ENCODE data around the gene ST3GAL4. TPM values are rescaled to one million over a fixed set of nuclear protein-coding genes. Genes with fewer than 3 reads are reported as not detected.
A peak's percentile ranks its signal among the peaks of the same experiment; 100 is the strongest.
"Not testable (repeated sequence)": the region's sequence is repeated elsewhere in the genome, so short reads cannot be mapped to it uniquely, and the experiment has no call there.

The ST3GAL4 gene
- total and polyA plus RNA-seq, 4 donors = 25.4 to 36.3 (median 28.2) TPM

DNA sequence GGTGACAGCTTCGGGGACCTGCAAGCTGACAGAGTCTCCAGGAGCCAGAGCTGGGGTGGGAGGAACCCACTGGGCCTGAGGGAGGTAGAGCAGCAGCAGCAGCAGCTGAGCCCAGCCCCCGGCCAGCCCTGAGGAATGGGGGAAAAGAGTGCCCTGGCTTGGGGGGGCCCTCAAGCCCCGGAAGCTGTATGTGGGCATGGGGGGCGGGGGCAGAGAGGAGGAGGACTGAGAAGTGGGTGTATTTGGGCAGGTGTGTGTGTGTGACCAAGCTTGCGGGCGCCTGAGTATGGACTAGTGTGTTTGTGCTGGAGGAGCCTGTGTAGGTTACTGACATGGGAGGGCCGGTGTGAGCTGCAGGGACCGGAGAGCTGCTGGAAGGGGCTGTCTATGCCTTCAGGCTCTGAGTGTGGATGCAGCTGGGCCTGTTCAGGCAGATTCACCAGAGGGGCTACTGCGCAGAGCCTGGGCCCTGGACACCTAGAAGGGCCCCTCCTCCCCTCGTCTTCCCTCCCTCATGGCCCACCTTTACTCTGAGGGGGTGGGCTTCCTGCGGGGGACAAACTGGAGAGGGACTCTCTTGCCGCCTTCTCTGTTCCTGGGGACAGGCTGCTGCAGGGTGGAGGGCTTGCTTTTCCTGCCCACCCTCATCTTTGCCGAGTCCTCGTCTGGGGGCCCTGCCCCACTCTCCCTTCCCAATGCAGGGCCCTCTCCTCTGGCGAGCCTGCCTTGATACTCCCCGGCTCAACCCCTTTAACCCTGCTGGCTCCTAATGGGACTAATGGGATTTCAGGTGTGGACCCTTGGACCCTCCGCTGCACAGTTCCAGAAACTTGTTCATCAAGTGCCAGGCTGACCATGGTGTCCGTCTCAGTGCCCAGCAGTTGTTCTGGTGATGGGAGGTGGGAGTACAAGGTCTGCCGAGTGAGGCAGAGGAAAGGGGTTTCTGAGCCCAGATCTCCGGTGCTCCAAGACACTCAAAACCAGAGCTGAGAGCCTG lies 28.2 kb downstream of the ST3GAL4 start:
- H3K4me3 ChIP-seq (ENCODE audit: low read length in 2 of 2) = no peak overlapping the region
- no peak overlapping the region for H3K27ac ChIP-seq (ENCODE audit: low read depth in 1 of 2, low read length in 2 of 2)
- no peaks in the 10 kb centered on the region for H3K36me3 ChIP-seq (ENCODE audit: control insufficient read depth in 1 of 2, insufficient read depth in 2 of 2, low read length in 1 of 2)
- WGBS, 2 donors = 84 to 86% methylated on average over 20 of the region's 20 CpGs
- ATAC-seq (ENCODE audit: low FRiP score) = no peak
- no peaks in the 10 kb centered on the region for H3K27me3 ChIP-seq (ENCODE audit: control insufficient read depth in 1 of 2, insufficient read depth in 2 of 2, low read length in 1 of 2)
- intact Hi-C loops (cut with DNase I) = no loop called here
- DNase-seq = peak; percentile 44 to 66
- H3K9me3 ChIP-seq (ENCODE audit: control insufficient read depth, low read length) = no peaks in the 10 kb centered on the region
- no peaks in the 10 kb centered on the region for H3K4me1 ChIP-seq (ENCODE audit: control insufficient read depth in 1 of 2, insufficient read depth in 2 of 2, low read length in 2 of 2)

DNA sequence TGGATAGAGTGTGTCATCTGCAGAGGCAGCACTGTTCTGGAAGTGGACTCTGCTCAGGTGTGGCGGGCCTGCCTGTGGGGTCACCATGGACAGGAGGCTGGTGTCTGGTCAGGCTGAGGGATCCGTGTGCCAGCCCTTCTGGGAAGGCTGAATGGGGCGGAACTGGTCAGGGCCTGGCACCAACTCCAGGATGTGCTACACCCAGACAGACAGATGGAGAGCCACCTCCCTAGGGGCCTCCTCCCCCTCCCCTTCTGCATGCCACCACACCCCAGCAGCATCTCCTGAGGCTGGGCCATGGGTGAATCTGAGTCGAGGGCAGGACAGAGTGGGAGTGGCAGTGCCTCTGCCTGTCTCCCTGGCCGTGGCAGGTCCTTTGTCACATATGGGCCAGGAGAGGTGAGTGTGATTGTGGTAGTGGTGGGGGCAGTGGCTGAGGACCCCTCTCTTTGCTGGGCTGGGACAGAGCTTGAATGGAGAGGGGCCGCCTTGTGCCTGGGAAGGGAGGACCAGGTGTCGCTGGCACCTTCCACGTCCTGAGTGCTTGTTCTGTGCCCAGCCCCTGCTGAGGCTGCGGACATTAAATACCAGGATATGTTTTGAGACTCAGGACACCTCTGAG lies 29.1 kb downstream of the ST3GAL4 start:
- intact Hi-C loops (cut with DNase I) = no loop called here
- Histone ChIP-seq H3K27ac (ENCODE audit: low read depth in 1 of 2, low read length in 2 of 2) (no peak overlapping the region), H3K9me3 (ENCODE audit: control insufficient read depth, low read length) (no peaks in the 10 kb centered on the region), H3K27me3 (ENCODE audit: control insufficient read depth in 1 of 2, insufficient read depth in 2 of 2, low read length in 1 of 2) (no peaks in the 10 kb centered on the region), H3K4me1 (ENCODE audit: control insufficient read depth in 1 of 2, insufficient read depth in 2 of 2, low read length in 2 of 2) (no peaks in the 10 kb centered on the region), H3K4me3 (ENCODE audit: low read length in 2 of 2) (no peak overlapping the region), H3K36me3 (ENCODE audit: control insufficient read depth in 1 of 2, insufficient read depth in 2 of 2, low read length in 1 of 2) (no peaks in the 10 kb centered on the region)
- WGBS, 2 donors = 91% methylated on average over 9 of the region's 9 CpGs
- ATAC-seq (ENCODE audit: low FRiP score) (no peak), DNase-seq (peak; percentile 34 to 37)

DNA sequence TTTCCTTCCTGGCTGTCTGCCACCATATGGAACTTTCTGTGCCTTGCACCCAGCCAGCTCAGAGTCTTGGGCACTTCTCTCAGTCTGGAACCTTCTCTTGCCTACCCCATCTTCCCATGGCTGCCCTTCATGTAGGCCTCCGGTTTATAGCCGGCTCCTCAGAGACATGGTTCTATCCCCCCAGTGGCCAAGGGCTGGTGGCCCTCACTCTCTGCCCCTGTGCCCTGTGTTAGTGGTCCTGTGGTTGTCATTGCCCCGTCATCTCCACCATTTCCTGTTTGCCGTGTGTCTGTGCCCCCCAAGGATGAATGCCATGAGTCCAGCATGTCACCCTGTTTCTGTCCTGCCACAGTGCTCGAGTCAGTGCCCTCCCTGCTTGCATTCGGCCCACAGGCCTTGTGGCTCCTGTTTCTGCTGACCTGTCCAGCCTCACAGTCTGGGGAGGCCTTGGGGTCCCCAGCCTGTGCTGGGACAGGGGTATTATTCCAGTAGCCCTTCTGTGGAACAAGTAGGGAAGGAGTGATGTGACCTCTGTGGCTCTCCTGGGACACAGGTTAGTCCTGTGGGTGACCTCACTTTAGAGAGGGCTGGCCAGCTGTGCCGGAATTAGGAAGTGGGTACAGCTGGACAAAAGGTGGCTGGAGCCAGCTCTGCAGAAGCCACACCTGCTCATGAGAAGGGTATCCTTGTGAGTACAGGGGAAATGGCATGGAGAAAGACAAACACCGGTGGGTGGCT lies 30.7 kb downstream of the ST3GAL4 start:
- WGBS, 2 donors = 65 to 68% methylated on average over 7 to 8 of the region's 8 CpGs
- Histone ChIP-seq H3K27me3 (ENCODE audit: control insufficient read depth in 1 of 2, insufficient read depth in 2 of 2, low read length in 1 of 2) (no peaks in the 10 kb centered on the region), H3K27ac (ENCODE audit: low read depth in 1 of 2, low read length in 2 of 2) (no peak overlapping the region), H3K4me3 (ENCODE audit: low read length in 2 of 2) (no peak overlapping the region), H3K36me3 (ENCODE audit: control insufficient read depth in 1 of 2, insufficient read depth in 2 of 2, low read length in 1 of 2) (no peaks in the 10 kb centered on the region), H3K9me3 (ENCODE audit: control insufficient read depth, low read length) (no peaks in the 10 kb centered on the region), H3K4me1 (ENCODE audit: control insufficient read depth in 1 of 2, insufficient read depth in 2 of 2, low read length in 2 of 2) (no peaks in the 10 kb centered on the region)
- ATAC-seq (ENCODE audit: low FRiP score) = no peak
- DNase-seq = peak; percentile 29 to 31
- intact Hi-C loops (cut with DNase I) = no loop called here

DNA sequence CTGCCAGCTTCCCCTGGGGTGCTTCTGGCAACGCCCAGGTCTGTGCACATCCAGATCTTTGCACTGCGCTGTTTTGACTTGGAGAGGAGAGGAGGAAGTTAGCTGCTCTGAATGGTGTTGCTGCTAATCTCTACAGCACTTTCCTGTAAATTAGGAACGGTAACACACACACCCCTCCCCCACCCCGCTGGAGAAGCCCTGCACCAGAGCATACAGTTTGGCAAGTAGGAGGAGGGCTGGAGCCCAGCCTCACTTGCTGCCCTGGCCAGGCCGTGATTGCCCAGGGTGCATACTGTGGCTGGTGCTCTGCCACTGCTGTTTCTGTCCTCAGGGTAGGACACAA lies 31.2 kb downstream of the ST3GAL4 start:
- intact Hi-C loops (cut with DNase I); H3K36me3 ChIP-seq (ENCODE audit: control insufficient read depth in 1 of 2, insufficient read depth in 2 of 2, low read length in 1 of 2); H3K9me3 ChIP-seq (ENCODE audit: control insufficient read depth, low read length); H3K27me3 ChIP-seq (ENCODE audit: control insufficient read depth in 1 of 2, insufficient read depth in 2 of 2, low read length in 1 of 2); H3K4me3 ChIP-seq (ENCODE audit: low read length in 2 of 2); H3K4me1 ChIP-seq (ENCODE audit: control insufficient read depth in 1 of 2, insufficient read depth in 2 of 2, low read length in 2 of 2); H3K27ac ChIP-seq (ENCODE audit: low read depth in 1 of 2, low read length in 2 of 2): not testable (repeated sequence)
- DNase-seq (peak; percentile 53 to 68), ATAC-seq (ENCODE audit: low FRiP score) (peak; percentile 32)
- 12 to 15% methylated on average over 5 of the region's 5 CpGs for WGBS, 2 donors

DNA sequence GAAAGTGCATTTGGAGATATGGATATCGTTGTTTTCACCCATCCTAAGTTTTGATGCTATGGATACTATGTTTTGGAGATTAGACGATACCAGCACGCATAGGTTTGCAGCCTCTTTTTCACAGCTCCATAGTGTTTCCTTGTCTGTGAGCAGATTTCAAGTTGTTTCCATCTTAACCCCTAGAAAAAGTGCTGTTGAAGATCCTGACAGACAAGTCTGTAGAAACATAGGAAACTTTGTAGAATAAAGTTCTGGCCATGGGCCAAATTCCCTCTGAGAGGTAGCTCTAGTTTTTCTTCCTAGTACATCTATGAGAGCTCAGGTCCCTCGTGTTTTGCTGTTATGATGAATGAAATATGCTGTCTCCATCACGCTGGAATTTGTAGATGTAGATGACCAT lies 32.4 kb downstream of the ST3GAL4 start:
- ATAC-seq (ENCODE audit: low FRiP score) = no peak
- WGBS, 2 donors = 84 to 91% methylated on average over 5 of the region's 5 CpGs

DNA sequence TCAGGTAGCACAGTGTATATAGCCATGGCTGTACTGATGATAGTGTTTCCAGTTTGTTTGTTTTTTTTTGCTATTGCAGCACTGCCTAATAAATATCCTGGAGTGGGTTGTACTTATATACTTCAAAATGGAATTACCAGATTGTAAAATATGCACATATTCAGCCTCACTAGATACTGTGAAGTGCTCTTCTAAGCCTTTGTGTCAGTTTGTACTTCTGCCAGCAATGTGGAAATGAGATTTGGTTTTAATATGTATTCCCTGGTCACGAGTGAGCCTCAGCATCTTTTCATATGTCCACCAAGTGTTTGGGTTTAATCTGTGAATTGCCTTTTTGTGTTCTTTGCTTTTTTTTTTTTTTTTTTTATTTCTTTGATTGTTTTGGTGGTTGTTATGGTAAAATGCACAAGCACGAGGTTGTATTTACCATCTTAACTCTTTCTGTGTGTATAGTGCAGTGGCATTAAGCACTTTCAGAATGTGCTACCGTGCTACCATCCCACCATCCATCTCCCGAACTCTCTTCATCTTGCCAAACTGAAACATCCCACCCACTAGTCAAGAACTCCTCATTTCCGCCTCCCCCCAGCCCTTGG lies 34.9 kb downstream of the ST3GAL4 start:
- intact Hi-C loops (cut with DNase I) = no loop called here
- Histone ChIP-seq H3K9me3 (ENCODE audit: control insufficient read depth, low read length) (no peaks in the 10 kb centered on the region), H3K27ac (ENCODE audit: low read depth in 1 of 2, low read length in 2 of 2) (no peak overlapping the region), H3K27me3 (ENCODE audit: control insufficient read depth in 1 of 2, insufficient read depth in 2 of 2, low read length in 1 of 2) (no peaks in the 10 kb centered on the region), H3K36me3 (ENCODE audit: control insufficient read depth in 1 of 2, insufficient read depth in 2 of 2, low read length in 1 of 2) (no peaks in the 10 kb centered on the region), H3K4me1 (ENCODE audit: control insufficient read depth in 1 of 2, insufficient read depth in 2 of 2, low read length in 2 of 2) (no peaks in the 10 kb centered on the region), H3K4me3 (ENCODE audit: low read length in 2 of 2) (no peak overlapping the region)
- ATAC-seq (ENCODE audit: low FRiP score) (no peak), DNase-seq (no peak)
- 73 to 77% methylated on average over 5 of the region's 5 CpGs for WGBS, 2 donors

More for the DNA sequence above, 32.4 kb downstream of the ST3GAL4 start:
- Histone ChIP-seq H3K36me3 (ENCODE audit: control insufficient read depth in 1 of 2, insufficient read depth in 2 of 2, low read length in 1 of 2) (no peaks in the 10 kb centered on the region), H3K4me1 (ENCODE audit: control insufficient read depth in 1 of 2, insufficient read depth in 2 of 2, low read length in 2 of 2) (no peaks in the 10 kb centered on the region), H3K27me3 (ENCODE audit: control insufficient read depth in 1 of 2, insufficient read depth in 2 of 2, low read length in 1 of 2) (no peaks in the 10 kb centered on the region), H3K4me3 (ENCODE audit: low read length in 2 of 2) (no peak overlapping the region), H3K9me3 (ENCODE audit: control insufficient read depth, low read length) (no peaks in the 10 kb centered on the region), H3K27ac (ENCODE audit: low read depth in 1 of 2, low read length in 2 of 2) (no peak overlapping the region)
- DNase-seq = no peak
- intact Hi-C loops (cut with DNase I) = no loop called here

DNA sequence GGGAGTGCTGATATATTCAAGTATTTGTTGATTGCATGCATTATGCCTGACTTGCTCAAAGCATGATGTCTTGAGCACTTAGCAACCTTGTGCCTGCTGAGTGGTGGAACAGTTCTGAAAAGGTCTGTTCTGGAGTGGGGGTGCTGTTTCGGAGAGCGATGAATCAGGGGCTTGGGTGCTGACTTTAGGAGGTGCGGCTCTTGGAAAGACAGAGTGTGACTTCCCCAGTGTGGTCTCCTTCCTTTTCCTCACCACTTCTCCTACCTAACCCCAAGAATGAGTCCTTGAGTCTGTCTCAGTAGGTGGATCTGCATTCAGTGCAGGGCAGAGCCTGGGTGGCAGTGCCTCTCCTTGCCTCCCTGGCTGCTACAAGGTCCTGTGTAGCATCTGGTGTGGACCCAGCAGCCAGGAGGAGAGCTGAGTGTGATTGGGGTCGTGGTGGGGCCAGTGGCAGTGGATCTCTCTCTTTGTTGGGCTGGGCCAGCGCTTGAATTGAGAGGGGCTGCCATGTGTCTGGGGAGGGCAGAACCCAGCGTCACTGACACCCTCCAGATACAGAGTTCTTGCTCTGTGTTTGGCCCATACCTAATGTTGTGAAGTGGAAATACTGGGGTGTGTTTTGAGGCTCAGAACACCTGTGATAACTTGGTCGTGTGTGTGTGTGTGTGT lies 35.9 kb downstream of the ST3GAL4 start:
- no peak for ATAC-seq (ENCODE audit: low FRiP score)
- 75 to 87% methylated on average over 7 of the region's 7 CpGs for WGBS, 2 donors

DNA sequence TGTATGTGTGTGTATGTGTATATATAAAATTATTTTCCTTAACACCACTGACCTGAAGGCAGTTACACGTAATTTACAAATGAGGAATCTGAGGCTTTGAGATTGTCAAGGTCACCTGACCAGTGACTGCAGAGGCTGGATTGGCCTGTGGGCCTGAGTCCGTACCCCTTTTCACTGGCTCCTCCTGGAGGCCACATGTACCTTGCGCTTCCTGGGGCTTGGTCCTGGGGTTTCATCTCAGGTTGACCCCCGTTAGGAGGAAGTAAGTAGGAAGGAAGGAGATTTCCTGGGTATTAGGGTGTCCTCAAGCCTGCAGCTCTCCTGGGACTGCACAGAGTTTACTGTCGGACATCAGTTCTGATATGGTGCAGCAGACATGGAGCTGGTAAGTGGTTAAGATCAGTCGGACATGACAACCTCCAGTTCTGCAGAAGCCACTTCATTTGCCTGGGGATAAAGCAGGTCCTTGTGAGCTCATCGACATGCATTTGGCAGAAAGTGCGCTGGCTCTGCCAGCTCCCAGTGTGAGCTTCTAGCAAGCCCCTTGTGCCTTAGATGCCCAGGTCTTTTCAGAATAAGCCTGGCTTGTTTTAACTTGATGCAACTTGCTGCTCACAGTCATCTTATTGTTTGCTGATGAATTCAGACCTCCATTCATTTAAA lies 36.6 kb downstream of the ST3GAL4 start:
- Histone ChIP-seq H3K27me3 (ENCODE audit: control insufficient read depth in 1 of 2, insufficient read depth in 2 of 2, low read length in 1 of 2) (no peaks in the 10 kb centered on the region), H3K4me1 (ENCODE audit: control insufficient read depth in 1 of 2, insufficient read depth in 2 of 2, low read length in 2 of 2) (no peaks in the 10 kb centered on the region), H3K4me3 (ENCODE audit: low read length in 2 of 2) (no peak overlapping the region), H3K9me3 (ENCODE audit: control insufficient read depth, low read length) (no peaks in the 10 kb centered on the region), H3K36me3 (ENCODE audit: control insufficient read depth in 1 of 2, insufficient read depth in 2 of 2, low read length in 1 of 2) (no peaks in the 10 kb centered on the region), H3K27ac (ENCODE audit: low read depth in 1 of 2, low read length in 2 of 2) (no peak overlapping the region)
- DNase-seq (no peak), ATAC-seq (ENCODE audit: low FRiP score) (peak; percentile 25)
- intact Hi-C loops (cut with DNase I) = no loop called here
- 44 to 46% methylated on average over 8 of the region's 8 CpGs for WGBS, 2 donors

More for the DNA sequence above, 35.9 kb downstream of the ST3GAL4 start:
- H3K27ac ChIP-seq (ENCODE audit: low read depth in 1 of 2, low read length in 2 of 2) = no peak overlapping the region
- no peak for DNase-seq
- intact Hi-C loops (cut with DNase I) = no loop called here
- no peaks in the 10 kb centered on the region for H3K9me3 ChIP-seq (ENCODE audit: control insufficient read depth, low read length)
- no peak overlapping the region for H3K4me3 ChIP-seq (ENCODE audit: low read length in 2 of 2)
- H3K4me1 ChIP-seq (ENCODE audit: control insufficient read depth in 1 of 2, insufficient read depth in 2 of 2, low read length in 2 of 2) = no peaks in the 10 kb centered on the region
- no peaks in the 10 kb centered on the region for H3K27me3 ChIP-seq (ENCODE audit: control insufficient read depth in 1 of 2, insufficient read depth in 2 of 2, low read length in 1 of 2)
- no peaks in the 10 kb centered on the region for H3K36me3 ChIP-seq (ENCODE audit: control insufficient read depth in 1 of 2, insufficient read depth in 2 of 2, low read length in 1 of 2)

Measured in aorta (tissue), 5 donors.